ENCODE data around the gene GPR3. TPM values are rescaled to one million over a fixed set of nuclear protein-coding genes. Genes with fewer than 3 reads are reported as not detected.

Gene GPR3
- total and polyA plus RNA-seq, 2 donors (not counting 3 experiments of a cell fraction or from before 2014, with no cell fraction given) = 1.8 TPM

- Histone ChIP-seq H3K27me3 (ENCODE audit: control insufficient read depth in 2 of 2, insufficient read depth in 2 of 2, low read length in 2 of 2) (no peaks in the 10 kb centered on the region), H3K9me1 (replicated peaks; ENCODE audit: control insufficient read depth, extremely low read depth, insufficient read depth, low read length) (no peaks in the 10 kb centered on the region), H3K79me2 (ENCODE audit: control insufficient read depth, insufficient read depth, low read length) (peaks cover 18% of the 10 kb centered on the region), H2AFZ (ENCODE audit: low read depth, low read length) (no peak overlapping the region), H3K9ac (replicated peaks; ENCODE audit: extremely low read depth, insufficient read depth, low read length) (no peak overlapping the region), H3K4me1 (ENCODE audit: control insufficient read depth, extremely low read depth, insufficient read depth, low read length) (peaks cover 5% of the 10 kb centered on the region), H3K36me3 (ENCODE audit: control insufficient read depth in 2 of 2, extremely low read depth in 1 of 2, insufficient read depth in 2 of 2, low read length in 2 of 2) (peaks cover 26 to 35% of the 10 kb centered on the region in 2 experiments), H3K27ac (ENCODE audit: insufficient read depth, low read depth, low read length) (no peak overlapping the region), H3K9me3 (replicated peaks; ENCODE audit: control insufficient read depth, insufficient read depth, low read length) (no peaks in the 10 kb centered on the region), H4K20me1 (replicated peaks; ENCODE audit: control insufficient read depth, extremely low read depth, insufficient read depth, low read length) (no peaks in the 10 kb centered on the region), H3K4me3 (replicated peaks in 1 of 3; ENCODE audit: insufficient read depth in 1 of 3, low read depth in 1 of 3, low read length in 3 of 3) (no peak overlapping the region), H3K4me2 (ENCODE audit: insufficient read depth, low read length) (no peak overlapping the region)
- no TSS peak for BruUV-seq (replicated peaks)
- no peak for FAIRE-seq
- no peak for TF ChIP-seq JUN (IDR thresholded peaks at IDR 0.05; ENCODE audit: borderline replicate concordance, insufficient read depth, insufficient read length, low read depth)
- TF ChIP-seq EZH2 (IDR thresholded peaks at IDR 0.05; ENCODE audit: borderline replicate concordance, low read depth, low read length, severe bottlenecking) = no peak
- TF ChIP-seq MAX (IDR thresholded peaks at IDR 0.05; ENCODE audit: insufficient read depth, insufficient read length) = no peak
- no peak for TF ChIP-seq POLR2AphosphoS5 (IDR thresholded peaks at IDR 0.05; ENCODE audit: insufficient read depth, low read depth, low read length)
- TF ChIP-seq FOS (IDR thresholded peaks at IDR 0.05; ENCODE audit: borderline replicate concordance, insufficient read depth, low read length) = no peak
- no peak for TF ChIP-seq POLR2A (IDR thresholded peaks at IDR 0.05; ENCODE audit: low read depth, low read length)
- TF ChIP-seq CTCF (IDR thresholded peaks at IDR 0.05; ENCODE audit: extremely low read depth in 1 of 2, insufficient read depth in 1 of 2, low read depth in 1 of 2, low read length in 2 of 2) = no peak
- TF ChIP-seq GATA2 (IDR thresholded peaks at IDR 0.05; ENCODE audit: insufficient read depth, insufficient read length, low read depth, low read length) = no peak
- TF ChIP-seq MYC (IDR thresholded peaks at IDR 0.05; ENCODE audit: low read depth, low read length) = no peak
- dilution Hi-C loops (cut with MboI; ENCODE audit: extremely low pct_ligation_motif_present, low sequenced_read_pairs) (loop anchor here (25.0 kb wide), 1 partner anchor 169 kb away; no protein-coding TSS in a partner anchor), intact Hi-C loops (cut with micrococcal nuclease) (loop anchor here (5.0 kb wide), 1 partner anchor 109 kb away; no protein-coding TSS in a partner anchor)
- ChIA-PET POLR2A (interaction anchor here (0.6 kb wide), 1 partner anchor 46 kb away, joined by 8 read pairs; no protein-coding TSS in a partner anchor), CTCF (interaction anchor here (0.7 to 8.0 kb wide), 5 partner anchors 9 to 149 kb away, joined by 3 to 70 read pairs (median 4); no protein-coding TSS in a partner anchor)
- DNase-seq (ENCODE audit: low read depth, low spot score) = peak; percentile 65
These were observed 26.1 kb downstream of the GPR3 start for GRCh38 chr1:27418326-27419185.
